Naive thymus-derived CD4-positive, alpha-beta T cell (primary cell): ENCODE data around the gene PPIA. TPM values are rescaled to one million over a fixed set of nuclear protein-coding genes. Genes with fewer than 3 reads are reported as not detected.

Source experiments
- ATAC-seq: fragments of 150-1000 bp; cut with Tn5 transposase; 2 replicates; pipeline ENCODE4 v1.10.0; 2021; ENCODE audit warnings: mild to moderate bottlenecking, moderate library complexity
- CTCF ChIA-PET: fragments of 350-600 bp; sonication (Branson Sonifier 250); formaldehyde crosslinking; loops from one replicate; lab custom pipeline; 2021; ENCODE audit warnings: antibody characterized with exemption; lab: Charles Lee
- POLR2A ChIA-PET: fragments of 350-600 bp; sonication (Branson Sonifier 250); formaldehyde crosslinking; loops from one replicate; lab custom pipeline; 2021; ENCODE audit warnings: antibody characterized with exemption, inconsistent platforms; lab: Charles Lee
- DNase-seq, 9 donors: peaks; one replicate each; pipeline versions ENCODE4 v3.0.0 to v3.0.0-alpha.2; 2020 to 2022; ENCODE audit warnings: mixed read lengths in 1 of 9
- H3K27ac ChIP-seq: one replicate; pipeline ENCODE4 v1.7.0; 2013; ENCODE audit warnings: mild to moderate bottlenecking, low read depth, low read length, moderate library complexity
- H3K27me3 ChIP-seq, 2 donors: one replicate each; pipeline ENCODE4 v1.7.0; 2013; ENCODE audit warnings: low read length in 2 of 2, mild to moderate bottlenecking in 2 of 2, moderate library complexity in 2 of 2; ENCODE audit not compliant: control insufficient read depth in 2 of 2, insufficient read depth in 2 of 2
- H3K36me3 ChIP-seq, 3 experiments: 1 replicate in 2 of 3; 2 replicates in 1 of 3; pipeline ENCODE4 v1.7.0; 2013; ENCODE audit warnings: low read length in 3 of 3, mild to moderate bottlenecking in 3 of 3, moderate library complexity in 1 of 3; ENCODE audit not compliant: insufficient read depth in 3 of 3, control insufficient read depth in 2 of 3
- H3K4me1 ChIP-seq, 2 donors: one replicate each; pipeline ENCODE4 v1.7.0; 2013; ENCODE audit warnings: low read length in 2 of 2, mild to moderate bottlenecking in 2 of 2, moderate library complexity in 1 of 2; ENCODE audit not compliant: control insufficient read depth in 2 of 2, insufficient read depth in 2 of 2
- H3K4me3 ChIP-seq: 2 replicates; pipeline ENCODE4 v1.7.0; 2013; ENCODE audit warnings: mild to moderate bottlenecking, low read length
- H3K9me3 ChIP-seq, 3 experiments: 1 replicate in 2 of 3; 2 replicates in 1 of 3; pipeline ENCODE4 v1.7.0; 2013; ENCODE audit warnings: low read length in 3 of 3; ENCODE audit not compliant: control insufficient read depth in 2 of 3
- H3K27ac Mint-ChIP-seq, 9 donors: one replicate each; pipeline ENCODE4 v1.8.0; 2020 to 2022; ENCODE audit warnings: mixed read lengths in 9 of 9, mild to moderate bottlenecking in 8 of 9, moderate library complexity in 5 of 9, inconsistent platforms in 2 of 9
- H3K27me3 Mint-ChIP-seq, 5 donors: one replicate each; pipeline ENCODE4 v1.8.0; 2021 to 2022; ENCODE audit warnings: mixed read lengths in 5 of 5, mild to moderate bottlenecking in 1 of 5
- H3K36me3 Mint-ChIP-seq, 5 donors: one replicate each; pipeline ENCODE4 v1.8.0; 2020 to 2022; ENCODE audit warnings: mixed read lengths in 5 of 5, mild to moderate bottlenecking in 3 of 5, inconsistent platforms in 1 of 5
- H3K4me1 Mint-ChIP-seq, 7 donors: one replicate each; pipeline ENCODE4 v1.8.0; 2020 to 2022; ENCODE audit warnings: mixed read lengths in 7 of 7, mild to moderate bottlenecking in 3 of 7, inconsistent platforms in 1 of 7
- H3K4me3 Mint-ChIP-seq, 10 donors: one replicate each; pipeline ENCODE4 v1.8.0; 2020 to 2022; ENCODE audit warnings: mild to moderate bottlenecking in 10 of 10, mixed read lengths in 10 of 10, moderate library complexity in 6 of 10, inconsistent platforms in 2 of 10
- H3K9me3 Mint-ChIP-seq, 11 donors: one replicate each; pipeline ENCODE4 v1.8.0; 2020 to 2022; ENCODE audit warnings: mixed read lengths in 11 of 11, mild to moderate bottlenecking in 4 of 11, inconsistent platforms in 1 of 11, moderate library complexity in 1 of 11
- intact Hi-C, 2 donors: fragments of 100-400 bp; cut with micrococcal nuclease; formaldehyde crosslinking; loops; one replicate each; pipeline ENCODE4 v1.15.1; 2023
- polyA plus RNA-seq, 2 donors: library from polyadenylated mRNA; unstranded; fragments of 300-500 nt; fragmentation: Illumina TruSeq; gene quantifications; one replicate each; pipeline ENCODE4 v1.2.3, GENCODE V29; 2021
- total RNA-seq, 6 experiments: library from RNA in 5 of 6; stranded (reverse) in 5 of 6; gene quantifications; 1 replicate in 5 of 6; 2 replicates in 1 of 6; pipeline ENCODE4 v1.2.3 and lab custom pipeline; 2021 to 2026

The PPIA gene
- total and polyA plus RNA-seq, 7 experiments from 2014 or later, result 535 to 3,303 (median 639) TPM

DNA sequence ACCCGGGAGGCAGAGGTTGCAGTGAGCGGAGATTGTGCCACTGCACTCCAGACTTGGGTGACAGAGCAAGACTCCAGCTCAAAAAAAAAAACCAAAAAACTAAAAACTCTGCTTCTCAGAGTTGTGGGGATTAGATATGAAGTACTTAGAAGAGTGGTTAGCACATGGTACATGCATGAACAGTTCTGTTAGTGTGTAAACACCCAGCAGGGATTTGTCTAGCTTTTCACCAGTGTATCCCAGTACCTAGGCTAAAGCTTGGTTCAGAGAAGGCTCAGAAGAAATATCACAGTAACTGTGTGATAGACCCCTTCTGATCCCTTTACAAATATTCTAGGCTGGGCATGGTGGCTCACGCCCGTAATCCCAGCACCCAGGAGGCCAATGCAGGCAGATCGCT lies 9.5 kb downstream of the PPIA start:
- Mint-ChIP-seq H3K27ac (peak overlapping the region in 3 of 9 donors; percentile 29 to 43 (median 33)), H3K4me1 (peaks cover 0 to 14% (median 13%) of the 10 kb centered on the region in 7 donors), H3K9me3 (no peaks in the 10 kb centered on the region), H3K4me3 (no peak overlapping the region), H3K36me3 (peaks cover 0 to 16% (median 14%) of the 10 kb centered on the region in 5 donors), H3K27me3 (no peaks in the 10 kb centered on the region)
- Histone ChIP-seq H3K36me3 (peaks cover 10 to 38% (median 15%) of the 10 kb centered on the region in 3 experiments), H3K4me3 (no peak overlapping the region), H3K4me1 (no peaks in the 10 kb centered on the region), H3K27me3 (no peaks in the 10 kb centered on the region), H3K9me3 (no peaks in the 10 kb centered on the region), H3K27ac (no peak overlapping the region)
- intact Hi-C loops, result no loop called here
- DNase-seq (no peak), ATAC-seq (no peak)
- CTCF ChIA-PET, result no interaction called here
- POLR2A ChIA-PET, result no interaction called here

DNA sequence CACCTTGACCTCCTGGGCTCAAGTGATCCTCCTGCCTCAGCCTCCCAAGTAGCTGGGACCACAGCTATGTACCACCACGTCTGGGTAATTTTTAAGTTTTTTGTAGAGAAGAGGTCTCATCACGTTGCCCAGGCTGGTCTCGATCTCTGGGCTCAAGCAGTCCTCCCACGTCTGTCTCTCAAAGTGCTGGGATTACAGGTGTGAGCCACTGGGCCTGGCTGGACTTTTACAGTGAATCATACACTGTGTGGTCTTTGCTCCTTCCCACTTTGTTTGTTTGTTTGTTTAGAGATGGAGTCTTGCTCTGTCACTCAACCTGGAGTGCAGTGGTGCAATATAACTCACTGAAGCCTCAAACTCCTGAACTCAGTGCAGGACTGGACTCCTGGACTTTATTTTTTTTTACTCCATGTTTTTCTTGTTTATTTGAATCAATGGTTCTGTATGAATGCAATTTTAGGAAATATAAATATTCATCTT lies 12.5 kb downstream of the PPIA start:
- peaks cover 0 to 12% (median 4%) of the 10 kb centered on the region in 3 experiments for H3K36me3 ChIP-seq
- no peak overlapping the region for H3K4me3 ChIP-seq
- no peaks in the 10 kb centered on the region for H3K4me1 ChIP-seq
- H3K4me3 Mint-ChIP-seq, result no peak overlapping the region
- H3K9me3 ChIP-seq, result no peaks in the 10 kb centered on the region
- H3K27ac ChIP-seq, result no peak overlapping the region
- no peaks in the 10 kb centered on the region for H3K27me3 Mint-ChIP-seq
- no peak for ATAC-seq
- ChIA-PET CTCF (no interaction called here), POLR2A (interaction anchor here (1.7 kb wide), 1 partner anchor 11 kb away, joined by 8 read pairs; no protein-coding TSS in a partner anchor)
- H3K4me1 Mint-ChIP-seq, result peaks cover 0 to 2% (median 0%) of the 10 kb centered on the region in 7 donors
- peak overlapping the region in 1 of 9 donors; percentile 67 for H3K27ac Mint-ChIP-seq
- peaks cover 0 to 1% (median 0%) of the 10 kb centered on the region in 5 donors for H3K36me3 Mint-ChIP-seq
- H3K9me3 Mint-ChIP-seq, result no peaks in the 10 kb centered on the region
- no peak for DNase-seq
- intact Hi-C loops, result no loop called here
- no peaks in the 10 kb centered on the region for H3K27me3 ChIP-seq

DNA sequence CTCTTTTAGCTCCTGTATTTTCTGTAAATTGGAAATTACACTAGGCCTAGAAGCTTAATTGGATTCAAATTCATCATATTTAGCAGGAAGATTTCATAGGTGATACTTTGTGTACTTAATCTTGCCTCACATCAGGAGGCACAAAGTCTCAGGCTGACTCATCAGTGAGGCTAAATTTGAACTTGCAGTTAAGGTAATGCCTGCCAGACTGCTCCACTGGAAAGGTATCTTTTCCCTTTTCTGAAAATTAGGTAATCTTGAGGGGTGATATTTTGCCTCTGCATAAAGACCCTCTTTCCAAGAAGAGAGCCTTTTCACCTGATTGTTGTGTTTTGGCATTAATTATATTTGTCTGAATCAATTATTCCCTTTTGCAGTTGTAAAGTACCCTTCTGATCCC lies 14.6 kb downstream of the PPIA start:
- Mint-ChIP-seq H3K36me3 (no peaks in the 10 kb centered on the region), H3K9me3 (no peaks in the 10 kb centered on the region), H3K4me1 (peaks cover 0 to 2% (median 0%) of the 10 kb centered on the region in 7 donors), H3K27ac (no peak overlapping the region), H3K27me3 (no peaks in the 10 kb centered on the region), H3K4me3 (no peak overlapping the region)
- ChIA-PET POLR2A (no interaction called here), CTCF (interaction anchor here (0.7 kb wide), 1 partner anchor 13 kb away, joined by 3 read pairs; no protein-coding TSS in a partner anchor)
- no peaks in the 10 kb centered on the region for H3K4me1 ChIP-seq
- no peak overlapping the region for H3K4me3 ChIP-seq
- intact Hi-C loops, result no loop called here
- no peaks in the 10 kb centered on the region for H3K9me3 ChIP-seq
- DNase-seq, result no peak
- no peaks in the 10 kb centered on the region for H3K27me3 ChIP-seq
- no peaks in the 10 kb centered on the region for H3K36me3 ChIP-seq
- no peak overlapping the region for H3K27ac ChIP-seq
- no peak for ATAC-seq

DNA sequence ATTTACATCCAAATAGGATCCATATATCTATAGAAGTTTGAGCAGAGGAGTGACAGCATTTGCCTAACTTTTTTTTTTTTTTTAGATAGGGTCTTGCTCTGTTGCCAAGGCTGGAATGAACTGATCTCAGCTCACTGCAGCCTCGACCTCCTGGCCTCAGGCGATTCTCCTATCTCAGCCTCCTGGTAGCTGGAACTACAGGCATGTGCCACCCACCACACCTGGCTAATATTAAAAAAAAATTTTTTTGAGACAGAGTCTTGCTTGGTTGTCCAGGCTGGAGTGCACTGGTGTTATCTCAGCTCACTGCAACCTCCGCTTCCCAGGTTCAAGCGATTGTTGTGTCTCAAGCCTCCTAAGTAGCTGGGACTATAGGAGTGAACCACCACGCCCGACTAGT lies 15.1 kb downstream of the PPIA start:
- H3K27ac Mint-ChIP-seq, result no peak overlapping the region
- ChIA-PET POLR2A (no interaction called here), CTCF (no interaction called here)
- H3K36me3 ChIP-seq, result no peaks in the 10 kb centered on the region
- H3K4me1 ChIP-seq, result no peaks in the 10 kb centered on the region
- no peak overlapping the region for H3K27ac ChIP-seq
- no peaks in the 10 kb centered on the region for H3K9me3 Mint-ChIP-seq
- H3K4me3 Mint-ChIP-seq, result no peak overlapping the region
- no peaks in the 10 kb centered on the region for H3K9me3 ChIP-seq
- no peaks in the 10 kb centered on the region for H3K27me3 ChIP-seq
- H3K36me3 Mint-ChIP-seq, result no peaks in the 10 kb centered on the region
- no peak for ATAC-seq
- no peaks in the 10 kb centered on the region for H3K27me3 Mint-ChIP-seq
- no peak overlapping the region for H3K4me3 ChIP-seq
- no peak for DNase-seq
- H3K4me1 Mint-ChIP-seq, result peaks cover 0 to 2% (median 0%) of the 10 kb centered on the region in 7 donors
- intact Hi-C loops, result no loop called here

DNA sequence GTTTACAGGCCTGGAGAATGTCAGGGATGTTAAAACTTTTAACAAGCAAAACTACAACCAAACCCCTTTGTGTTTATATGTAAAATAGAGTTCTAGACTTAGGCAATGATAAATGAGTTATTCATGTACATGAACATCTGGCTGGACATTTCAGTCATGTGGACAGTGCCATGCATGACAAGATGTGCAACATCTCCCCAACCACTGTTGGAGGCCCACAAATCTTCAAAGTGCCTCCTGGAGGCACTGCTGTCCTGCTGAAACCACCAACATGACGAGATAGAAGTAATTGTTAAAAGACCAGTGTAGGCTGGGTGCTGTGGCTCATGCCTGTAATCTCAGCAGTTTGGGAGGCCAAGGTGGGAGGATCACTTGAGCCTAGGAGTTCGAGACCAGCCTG lies 18.4 kb downstream of the PPIA start:
- ChIA-PET CTCF (no interaction called here), POLR2A (no interaction called here)
- Histone ChIP-seq H3K27me3 (no peaks in the 10 kb centered on the region), H3K27ac (no peak overlapping the region), H3K9me3 (no peaks in the 10 kb centered on the region), H3K4me3 (no peak overlapping the region), H3K4me1 (no peaks in the 10 kb centered on the region), H3K36me3 (no peaks in the 10 kb centered on the region)
- Mint-ChIP-seq H3K27me3 (no peaks in the 10 kb centered on the region), H3K27ac (no peak overlapping the region), H3K4me3 (no peak overlapping the region), H3K4me1 (no peaks in the 10 kb centered on the region), H3K36me3 (no peaks in the 10 kb centered on the region), H3K9me3 (no peaks in the 10 kb centered on the region)
- ATAC-seq, result no peak
- no peak for DNase-seq
- intact Hi-C loops, result no loop called here

DNA sequence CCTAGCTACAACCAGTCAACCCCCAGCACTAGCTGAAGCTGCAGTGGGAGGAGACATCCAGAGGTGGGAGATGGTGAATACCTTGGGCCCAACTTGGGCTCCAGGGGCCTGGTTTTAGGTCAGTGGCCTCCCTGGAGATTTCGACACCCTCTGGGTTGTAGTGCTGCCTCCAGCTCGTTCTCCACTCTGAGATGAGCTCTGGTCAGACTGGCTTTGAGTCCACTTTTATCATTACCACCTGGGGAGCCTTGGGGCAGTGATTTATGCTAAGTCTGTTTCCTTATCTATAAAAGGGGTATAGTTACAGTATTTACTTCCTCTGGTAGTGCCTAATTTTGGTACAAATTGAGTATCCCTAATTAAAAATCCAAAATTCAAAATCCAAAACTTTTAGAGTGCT lies 22.8 kb downstream of the PPIA start:
- no peak for DNase-seq
- peaks cover 0 to 11% (median 7%) of the 10 kb centered on the region in 7 donors for H3K4me1 Mint-ChIP-seq
- no peak overlapping the region for H3K27ac ChIP-seq
- no peaks in the 10 kb centered on the region for H3K4me1 ChIP-seq
- H3K4me3 ChIP-seq, result no peak overlapping the region
- no peaks in the 10 kb centered on the region for H3K36me3 ChIP-seq
- no peak overlapping the region for H3K27ac Mint-ChIP-seq
- H3K4me3 Mint-ChIP-seq, result no peak overlapping the region
- ChIA-PET CTCF (interaction anchor here (0.6 to 1.1 kb wide), 2 partner anchors 38 to 154 kb away, joined by 3 read pairs; no protein-coding TSS in a partner anchor), POLR2A (interaction anchor here (1.0 kb wide), 1 partner anchor 15 kb away, joined by 5 read pairs; no protein-coding TSS in a partner anchor)
- H3K9me3 Mint-ChIP-seq, result no peaks in the 10 kb centered on the region
- H3K27me3 Mint-ChIP-seq, result no peaks in the 10 kb centered on the region
- no peaks in the 10 kb centered on the region for H3K9me3 ChIP-seq
- H3K36me3 Mint-ChIP-seq, result no peaks in the 10 kb centered on the region
- intact Hi-C loops, result no loop called here
- no peak for ATAC-seq
- H3K27me3 ChIP-seq, result no peaks in the 10 kb centered on the region

DNA sequence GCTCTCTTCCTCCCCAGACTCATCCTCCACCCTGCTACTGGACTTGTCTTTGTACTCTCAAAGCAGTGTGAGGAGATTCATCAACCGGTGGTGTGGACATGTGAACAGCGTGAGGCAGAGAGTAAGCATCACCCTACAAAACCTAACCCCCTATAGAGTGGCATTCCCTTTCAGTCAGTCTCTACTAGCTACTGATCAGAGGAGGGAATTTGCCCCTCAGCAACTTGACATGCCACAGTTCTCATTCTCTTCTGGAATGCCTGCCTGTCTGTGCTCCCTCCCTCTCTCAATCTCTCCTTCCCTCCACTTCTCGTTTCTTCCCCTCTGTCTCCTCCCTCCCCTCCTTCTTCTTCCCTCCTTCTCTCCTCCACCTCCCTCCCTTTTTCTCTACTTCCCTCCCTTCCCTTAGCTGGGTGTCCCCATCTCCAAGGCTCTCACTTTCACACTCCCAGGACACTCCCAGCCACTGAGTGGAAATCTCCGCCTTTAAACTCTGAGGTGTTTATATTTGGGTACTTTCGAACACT lies 26.8 kb downstream of the PPIA start:
- H3K27me3 ChIP-seq, result no peaks in the 10 kb centered on the region
- Mint-ChIP-seq H3K36me3 (peaks cover 0 to 15% (median 0%) of the 10 kb centered on the region in 5 donors), H3K9me3 (no peaks in the 10 kb centered on the region), H3K27me3 (no peaks in the 10 kb centered on the region), H3K27ac (peak overlapping the region in 7 of 9 donors; percentile 22 to 81 (median 63)), H3K4me3 (no peak overlapping the region), H3K4me1 (peaks cover 0 to 25% (median 12%) of the 10 kb centered on the region in 7 donors)
- no peak for ATAC-seq
- POLR2A ChIA-PET, result interaction anchor here (0.8 kb wide), 1 partner anchor 23 kb away, joined by 3 read pairs; no protein-coding TSS in a partner anchor
- no peak for DNase-seq
- H3K27ac ChIP-seq, result no peak overlapping the region
- no peak overlapping the region for H3K4me3 ChIP-seq
- peaks cover 0 to 9% (median 6%) of the 10 kb centered on the region in 3 experiments for H3K36me3 ChIP-seq
- intact Hi-C loops, result no loop called here
- CTCF ChIA-PET, result interaction anchor here (0.8 kb wide), 1 partner anchor 99 kb away, joined by 3 read pairs; no protein-coding TSS in a partner anchor
- H3K9me3 ChIP-seq, result no peaks in the 10 kb centered on the region
- H3K4me1 ChIP-seq, result no peaks in the 10 kb centered on the region
